Smooth muscle cell (in vitro differentiated cells): ENCODE measurements around the gene DCHS2. TPM values are rescaled to one million over a fixed set of nuclear protein-coding genes. Genes with fewer than 3 reads are reported as not detected.

Experiments used
- DNase-seq: peaks from one replicate; lab custom pipeline; 2025; ENCODE audit not compliant: unreplicated experiment; lab: John Stamatoyannopoulos, UW
- H2AFZ ChIP-seq: fragments of 200-600 bp; sonication (generic); 2 replicates; pipeline ENCODE4 v1.6.0; 2016; ENCODE audit warnings: antibody characterized with exemption, low read depth, mild to moderate bottlenecking
- H3F3A ChIP-seq: fragments of 200-600 bp; sonication (generic); 2 replicates; pipeline ENCODE4 v1.6.0; 2017; ENCODE audit warnings: antibody characterized with exemption, low read depth
- H3K27ac ChIP-seq: fragments of 200-600 bp; sonication (generic); 2 replicates; pipeline ENCODE4 v1.5.1; 2016; ENCODE audit warnings: low read depth, mild to moderate bottlenecking
- H3K27me3 ChIP-seq: fragments of 200-600 bp; sonication (generic); 2 replicates; pipeline ENCODE4 v1.6.1; 2016; ENCODE audit warnings: low read depth, mild to moderate bottlenecking
- H3K36me3 ChIP-seq: fragments of 200-600 bp; sonication (generic); 2 replicates; pipeline ENCODE4 v1.5.1; 2016; ENCODE audit warnings: low read depth
- H3K4me1 ChIP-seq: fragments of 200-600 bp; sonication (generic); 2 replicates; pipeline ENCODE4 v1.5.1; 2016; ENCODE audit warnings: low read depth
- H3K4me2 ChIP-seq: fragments of 200-600 bp; sonication (generic); 2 replicates; pipeline ENCODE4 v1.6.0; 2016; ENCODE audit warnings: mild to moderate bottlenecking
- H3K4me3 ChIP-seq: fragments of 200-600 bp; sonication (generic); 2 replicates; pipeline ENCODE4 v1.5.1; 2016; ENCODE audit warnings: mild to moderate bottlenecking
- H3K79me2 ChIP-seq: fragments of 200-600 bp; sonication (generic); 2 replicates; pipeline ENCODE4 v1.6.0; 2016; ENCODE audit warnings: low read depth, mild to moderate bottlenecking
- H3K9ac ChIP-seq: fragments of 200-600 bp; sonication (generic); 2 replicates; pipeline ENCODE4 v1.6.0; 2016; ENCODE audit warnings: low read depth
- H3K9me3 ChIP-seq: fragments of 200-600 bp; sonication (generic); replicated peaks from 2 replicates; pipeline ENCODE4 v1.5.1; 2016; ENCODE audit warnings: low read depth
- H4K20me1 ChIP-seq: fragments of 200-600 bp; sonication (generic); 2 replicates; pipeline ENCODE4 v1.6.0; 2016; ENCODE audit warnings: low read depth
- WGBS: methylation state at CpG from one replicate; pipeline ENCODE4 v1.1.7; 2016; ENCODE audit warnings: low lambda C conversion rate; 5-methylcytosine and 5-hydroxymethylcytosine counted together
- polyA plus RNA-seq: library from polyadenylated mRNA; unstranded; fragments of >200 nt; fragmentation: Nextera tagmentation; extraction: Ambion mirVana; gene quantifications from 2 replicates; pipeline ENCODE4 v1.2.1, GENCODE V29; 2016
- total RNA-seq: library from RNA; depleted of rRNA; stranded (reverse); fragments of >200 nt; gene quantifications from 2 replicates; pipeline ENCODE4 v1.2.3, GENCODE V29; 2014
- TF ChIP-seq, protein P1 (sequence below): fragments of 200-600 bp; sonication (generic); IDR thresholded peaks from 2 replicates; pipeline ENCODE4 v1.5.1; 2017; ENCODE audit warnings: borderline replicate concordance, mild to moderate bottlenecking, antibody characterized with exemption; ENCODE audit not compliant: insufficient read depth, poor library complexity, severe bottlenecking

The DCHS2 gene
- total and polyA plus RNA-seq, 2 experiments from 2014 or later, result 0.45 to 1.3 TPM

DNA sequence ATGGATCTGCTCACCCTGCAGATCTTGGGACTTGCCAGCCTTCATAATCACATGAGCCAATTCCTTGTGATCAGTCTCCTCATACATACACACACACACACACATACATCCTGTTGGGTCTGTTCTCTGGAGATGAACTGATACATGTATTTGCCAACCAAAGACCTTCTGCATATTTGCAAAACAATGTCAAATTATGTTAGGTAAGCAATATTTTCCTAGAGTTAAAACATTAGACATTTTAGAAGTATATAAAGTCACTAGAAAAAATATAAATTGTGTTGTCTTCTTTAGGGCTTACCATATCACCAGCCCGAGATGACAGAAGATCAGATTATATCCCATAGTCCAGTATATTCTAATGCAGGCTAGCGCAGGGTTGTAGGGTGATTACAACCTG is 156.0 kb downstream of the DCHS2 start:
- Histone ChIP-seq H2AFZ (no peak overlapping the region), H3K27ac (no peak overlapping the region), H3K4me1 (peaks cover 7% of the 10 kb centered on the region), H3K79me2 (no peaks in the 10 kb centered on the region), H3K4me3 (no peak overlapping the region), H3K9me3 (no peaks in the 10 kb centered on the region), H3K4me2 (no peak overlapping the region), H3K9ac (no peak overlapping the region), H3K27me3 (peaks cover 40% of the 10 kb centered on the region), H3F3A (no peaks in the 10 kb centered on the region), H4K20me1 (no peaks in the 10 kb centered on the region), H3K36me3 (no peaks in the 10 kb centered on the region)
- DNase-seq, result no peak
- TF ChIP-seq, protein P1, sequence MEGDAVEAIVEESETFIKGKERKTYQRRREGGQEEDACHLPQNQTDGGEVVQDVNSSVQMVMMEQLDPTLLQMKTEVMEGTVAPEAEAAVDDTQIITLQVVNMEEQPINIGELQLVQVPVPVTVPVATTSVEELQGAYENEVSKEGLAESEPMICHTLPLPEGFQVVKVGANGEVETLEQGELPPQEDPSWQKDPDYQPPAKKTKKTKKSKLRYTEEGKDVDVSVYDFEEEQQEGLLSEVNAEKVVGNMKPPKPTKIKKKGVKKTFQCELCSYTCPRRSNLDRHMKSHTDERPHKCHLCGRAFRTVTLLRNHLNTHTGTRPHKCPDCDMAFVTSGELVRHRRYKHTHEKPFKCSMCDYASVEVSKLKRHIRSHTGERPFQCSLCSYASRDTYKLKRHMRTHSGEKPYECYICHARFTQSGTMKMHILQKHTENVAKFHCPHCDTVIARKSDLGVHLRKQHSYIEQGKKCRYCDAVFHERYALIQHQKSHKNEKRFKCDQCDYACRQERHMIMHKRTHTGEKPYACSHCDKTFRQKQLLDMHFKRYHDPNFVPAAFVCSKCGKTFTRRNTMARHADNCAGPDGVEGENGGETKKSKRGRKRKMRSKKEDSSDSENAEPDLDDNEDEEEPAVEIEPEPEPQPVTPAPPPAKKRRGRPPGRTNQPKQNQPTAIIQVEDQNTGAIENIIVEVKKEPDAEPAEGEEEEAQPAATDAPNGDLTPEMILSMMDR, result no peak
- WGBS, result 93% methylated on average over 2 of the region's 2 CpGs

DNA sequence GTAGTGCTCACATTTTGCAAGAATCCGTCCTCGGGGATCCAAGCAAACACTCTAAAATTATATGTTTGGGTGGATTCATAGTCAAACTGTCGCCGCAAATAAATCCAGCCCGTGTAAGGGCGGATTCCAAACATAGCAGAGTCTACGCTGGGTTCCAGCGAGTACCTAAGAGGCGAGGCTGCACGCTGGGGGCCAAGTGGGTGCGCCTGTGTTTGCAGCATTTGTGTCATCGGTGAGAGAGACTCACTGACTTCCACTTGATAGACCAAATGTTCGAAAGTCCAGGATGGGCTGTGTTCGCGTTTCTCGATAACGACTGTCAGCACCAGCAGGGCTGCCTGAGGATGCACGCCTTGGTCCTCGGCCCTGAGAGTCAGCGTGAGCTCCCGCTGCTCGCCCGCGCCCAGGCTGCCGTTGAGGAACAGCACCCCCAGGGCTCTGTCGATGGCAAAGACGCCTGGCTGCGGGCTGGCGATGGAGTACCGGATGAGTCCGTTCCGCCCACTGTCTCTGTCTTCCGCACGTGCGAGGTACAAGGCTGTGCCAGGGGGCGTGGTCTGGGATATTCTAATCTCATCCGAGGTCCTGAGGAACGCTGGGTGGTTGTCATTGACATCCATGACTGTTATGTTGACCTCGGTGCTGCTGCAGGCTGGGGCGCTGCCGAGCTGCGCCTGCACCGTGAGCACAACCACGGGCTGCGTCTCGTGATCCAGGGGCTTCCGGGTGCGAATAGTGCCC is 158.7 kb downstream of the DCHS2 start:
- peaks cover 38% of the 10 kb centered on the region for H3K27me3 ChIP-seq
- no peak overlapping the region for H3K27ac ChIP-seq
- DNase-seq, result peak; percentile 4
- no peaks in the 10 kb centered on the region for H3K36me3 ChIP-seq
- H3K9ac ChIP-seq, result no peak overlapping the region
- H3K4me1 ChIP-seq, result peaks cover 7% of the 10 kb centered on the region
- no peaks in the 10 kb centered on the region for H3F3A ChIP-seq
- H3K4me3 ChIP-seq, result peak overlapping the region; percentile 43
- TF ChIP-seq, protein P1, result no peak
- no peaks in the 10 kb centered on the region for H3K79me2 ChIP-seq
- peak overlapping the region; percentile 81 for H3K4me2 ChIP-seq
- no peaks in the 10 kb centered on the region for H4K20me1 ChIP-seq
- H2AFZ ChIP-seq, result peak overlapping the region; percentile 66
- 10% methylated on average over 48 of the region's 48 CpGs for WGBS
- H3K9me3 ChIP-seq, result no peaks in the 10 kb centered on the region

DNA sequence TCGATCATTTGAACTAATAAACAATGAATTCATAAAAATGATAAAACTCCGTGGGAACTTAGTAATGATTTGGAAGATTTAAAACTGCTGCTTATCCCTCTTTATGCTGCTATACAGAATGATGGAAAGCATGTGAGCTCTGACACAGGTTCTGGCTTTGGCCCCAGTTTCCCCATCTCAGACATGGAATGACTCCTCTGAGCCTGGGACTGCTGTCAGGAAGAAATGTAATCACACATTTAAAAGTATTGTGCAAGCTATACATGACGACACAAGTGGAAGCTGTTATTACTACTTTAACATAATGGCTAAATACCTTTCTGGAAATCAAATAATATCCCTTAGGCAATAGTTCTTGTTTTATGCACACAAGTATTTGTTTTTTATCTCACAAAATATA is 161.7 kb downstream of the DCHS2 start:
- 64% methylated on average over 3 of the region's 3 CpGs for WGBS

More for the DNA sequence above, 161.7 kb downstream of the DCHS2 start:
- Histone ChIP-seq H3K79me2 (no peaks in the 10 kb centered on the region), H3K27me3 (peaks cover 30% of the 10 kb centered on the region), H3K36me3 (no peaks in the 10 kb centered on the region), H3F3A (no peaks in the 10 kb centered on the region), H3K27ac (no peak overlapping the region), H3K9me3 (no peaks in the 10 kb centered on the region), H3K4me3 (no peak overlapping the region), H3K4me2 (no peak overlapping the region), H3K9ac (no peak overlapping the region), H4K20me1 (no peaks in the 10 kb centered on the region), H2AFZ (no peak overlapping the region), H3K4me1 (peaks cover 7% of the 10 kb centered on the region)
- TF ChIP-seq, protein P1, result no peak
- no peak for DNase-seq
